Lower lobe of right lung (tissue), 2 donors: ENCODE results near the gene PSME4. TPM values are rescaled to one million over a fixed set of nuclear protein-coding genes. Genes with fewer than 3 reads are reported as not detected.

Experiments
- ATAC-seq, 2 donors: fragments of 200-7000 bp; cut with Tn5 transposase; one replicate each; pipeline ENCODE4 v1.9.1; 2020 to 2022; ENCODE audit warnings: mild to moderate bottlenecking in 2 of 2, moderate library complexity in 2 of 2
- DNase-seq: peaks from one replicate; pipeline ENCODE4 v3.0.0-alpha.2; 2020
- H3K27ac ChIP-seq: fragments of 200-600 bp; one replicate; pipeline ENCODE4 v1.8.0; 2022
- H3K27me3 ChIP-seq: fragments of 200-600 bp; one replicate; pipeline ENCODE4 v1.8.0; 2022; ENCODE audit warnings: low read depth
- H3K36me3 ChIP-seq: fragments of 200-600 bp; one replicate; pipeline ENCODE4 v1.8.0; 2022; ENCODE audit warnings: mild to moderate bottlenecking
- H3K4me1 ChIP-seq: fragments of 200-600 bp; one replicate; pipeline ENCODE4 v1.8.0; 2022
- H3K4me3 ChIP-seq: fragments of 200-600 bp; one replicate; pipeline ENCODE4 v1.8.0; 2022; ENCODE audit warnings: mild to moderate bottlenecking
- H3K9me3 ChIP-seq: fragments of 200-600 bp; one replicate; pipeline ENCODE4 v1.8.0; 2022
- CTCF ChIP-seq: fragments of 200-600 bp; IDR thresholded peaks from one replicate; pipeline ENCODE4 v1.8.0; 2022; ENCODE audit warnings: antibody characterized with exemption, mild to moderate bottlenecking
- intact Hi-C: fragments of 100-400 bp; cut with DNase I; formaldehyde crosslinking; loops from one replicate; pipeline ENCODE4 v1.11.0; 2022
- long read RNA-seq: library from polyadenylated mRNA; unstranded; transcript quantifications from one replicate; pipeline ENCODE4 v2.0.0, GENCODE V29; 2021
- total RNA-seq: library from RNA; stranded (reverse); fragmentation: NEBNext Ultra II Directional; extraction: Animal tissue kit (Norgen Biotek cat#: 25700); gene quantifications from one replicate; pipeline ENCODE4 v1.2.1, GENCODE V29; 2021
- donor health status: DM: no; HTN: yes; CAD: no; lungs with severe emphysema.

The PSME4 gene, protein sequence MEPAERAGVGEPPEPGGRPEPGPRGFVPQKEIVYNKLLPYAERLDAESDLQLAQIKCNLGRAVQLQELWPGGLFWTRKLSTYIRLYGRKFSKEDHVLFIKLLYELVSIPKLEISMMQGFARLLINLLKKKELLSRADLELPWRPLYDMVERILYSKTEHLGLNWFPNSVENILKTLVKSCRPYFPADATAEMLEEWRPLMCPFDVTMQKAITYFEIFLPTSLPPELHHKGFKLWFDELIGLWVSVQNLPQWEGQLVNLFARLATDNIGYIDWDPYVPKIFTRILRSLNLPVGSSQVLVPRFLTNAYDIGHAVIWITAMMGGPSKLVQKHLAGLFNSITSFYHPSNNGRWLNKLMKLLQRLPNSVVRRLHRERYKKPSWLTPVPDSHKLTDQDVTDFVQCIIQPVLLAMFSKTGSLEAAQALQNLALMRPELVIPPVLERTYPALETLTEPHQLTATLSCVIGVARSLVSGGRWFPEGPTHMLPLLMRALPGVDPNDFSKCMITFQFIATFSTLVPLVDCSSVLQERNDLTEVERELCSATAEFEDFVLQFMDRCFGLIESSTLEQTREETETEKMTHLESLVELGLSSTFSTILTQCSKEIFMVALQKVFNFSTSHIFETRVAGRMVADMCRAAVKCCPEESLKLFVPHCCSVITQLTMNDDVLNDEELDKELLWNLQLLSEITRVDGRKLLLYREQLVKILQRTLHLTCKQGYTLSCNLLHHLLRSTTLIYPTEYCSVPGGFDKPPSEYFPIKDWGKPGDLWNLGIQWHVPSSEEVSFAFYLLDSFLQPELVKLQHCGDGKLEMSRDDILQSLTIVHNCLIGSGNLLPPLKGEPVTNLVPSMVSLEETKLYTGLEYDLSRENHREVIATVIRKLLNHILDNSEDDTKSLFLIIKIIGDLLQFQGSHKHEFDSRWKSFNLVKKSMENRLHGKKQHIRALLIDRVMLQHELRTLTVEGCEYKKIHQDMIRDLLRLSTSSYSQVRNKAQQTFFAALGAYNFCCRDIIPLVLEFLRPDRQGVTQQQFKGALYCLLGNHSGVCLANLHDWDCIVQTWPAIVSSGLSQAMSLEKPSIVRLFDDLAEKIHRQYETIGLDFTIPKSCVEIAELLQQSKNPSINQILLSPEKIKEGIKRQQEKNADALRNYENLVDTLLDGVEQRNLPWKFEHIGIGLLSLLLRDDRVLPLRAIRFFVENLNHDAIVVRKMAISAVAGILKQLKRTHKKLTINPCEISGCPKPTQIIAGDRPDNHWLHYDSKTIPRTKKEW (N-terminal part only)
- 42.9 TPM for total RNA-seq
- long read RNA-seq, partial matches to known transcripts: 6 of 15 reads
- long read RNA-seq, other reads (novel, unspliced or antisense): 9 of 15 reads

- Histone ChIP-seq H3K4me3 (peak within 1 kb of the TSS; percentile 66), H3K27me3 (no peaks in the 10 kb centered on the region), H3K36me3 (peaks cover 21% of the 10 kb centered on the region), H3K9me3 (no peaks in the 10 kb centered on the region), H3K27ac (peak within 1 kb of the TSS; percentile 90), H3K4me1 (peaks cover 27% of the 10 kb centered on the region)
- TF ChIP-seq CTCF: no peak
- intact Hi-C loops: no loop called here
- peak; percentile 96 for DNase-seq
- peak; percentile 98 for ATAC-seq
Observed at GRCh38 chr2:53970724-53971602, at the start of gene PSME4. Gene PSME4 (minus strand): TSS chr2:53970993. CDS start chr2:53970784, 209 bp downstream.

DNA sequence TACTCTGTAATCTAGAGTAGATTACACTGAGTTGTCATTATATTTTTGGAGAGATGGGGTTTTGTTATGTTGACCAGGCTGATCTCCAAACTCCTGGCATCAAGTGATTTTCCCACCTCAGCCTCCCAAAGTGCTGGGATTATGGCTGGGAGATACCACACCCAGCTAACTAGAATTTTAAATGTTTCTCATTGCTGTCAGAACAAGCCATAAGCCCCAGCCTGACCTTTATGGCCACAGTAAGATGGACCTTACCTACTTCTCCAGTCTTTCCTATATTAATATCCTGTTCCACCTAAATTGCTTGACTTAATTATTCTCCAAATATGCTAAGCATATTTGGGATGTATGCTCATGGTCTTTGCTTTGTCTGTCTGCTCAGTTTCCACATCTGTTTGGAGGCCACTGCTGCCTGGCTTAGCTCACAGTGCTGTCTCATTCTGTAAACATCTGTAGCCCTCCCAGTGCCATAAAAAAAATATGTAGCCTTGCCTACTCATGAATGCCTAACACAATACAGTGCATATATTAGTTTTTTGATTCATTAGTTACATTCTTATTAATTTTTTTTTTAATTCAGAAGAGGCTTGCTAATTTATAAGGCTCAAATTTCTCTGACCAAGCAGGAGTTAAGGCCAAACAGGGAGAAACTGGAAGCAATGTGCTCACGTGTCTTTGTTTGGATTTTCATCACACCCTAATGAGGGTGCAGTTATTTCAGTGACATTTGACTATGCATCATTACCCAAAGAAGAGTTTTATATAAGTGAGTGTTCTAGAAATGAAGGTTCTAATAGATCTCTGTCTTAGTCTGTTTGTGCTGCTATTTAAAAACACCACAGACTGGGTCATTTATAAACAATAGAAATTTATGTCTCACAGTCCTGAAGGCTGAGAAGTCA is 45.3 kb upstream of the PSME4 start:
- intact Hi-C loops: no loop called here
- DNase-seq (no peak), ATAC-seq (no peak)
- H3K36me3 ChIP-seq: no peaks in the 10 kb centered on the region
- no peak for TF ChIP-seq CTCF
- H3K9me3 ChIP-seq: peaks cover 10% of the 10 kb centered on the region
- H3K27me3 ChIP-seq: no peaks in the 10 kb centered on the region
- no peak overlapping the region for H3K4me3 ChIP-seq
- H3K4me1 ChIP-seq: no peaks in the 10 kb centered on the region
- no peak overlapping the region for H3K27ac ChIP-seq

GRCh38 chr2:54013996-54014395 is 43.2 kb upstream of the PSME4 start:
- ATAC-seq (no peak), DNase-seq (no peak)
- Histone ChIP-seq H3K27me3 (no peaks in the 10 kb centered on the region), H3K4me1 (no peaks in the 10 kb centered on the region), H3K9me3 (no peaks in the 10 kb centered on the region), H3K4me3 (no peak overlapping the region), H3K27ac (no peak overlapping the region), H3K36me3 (no peaks in the 10 kb centered on the region)
- intact Hi-C loops: no loop called here
- no peak for TF ChIP-seq CTCF

DNA sequence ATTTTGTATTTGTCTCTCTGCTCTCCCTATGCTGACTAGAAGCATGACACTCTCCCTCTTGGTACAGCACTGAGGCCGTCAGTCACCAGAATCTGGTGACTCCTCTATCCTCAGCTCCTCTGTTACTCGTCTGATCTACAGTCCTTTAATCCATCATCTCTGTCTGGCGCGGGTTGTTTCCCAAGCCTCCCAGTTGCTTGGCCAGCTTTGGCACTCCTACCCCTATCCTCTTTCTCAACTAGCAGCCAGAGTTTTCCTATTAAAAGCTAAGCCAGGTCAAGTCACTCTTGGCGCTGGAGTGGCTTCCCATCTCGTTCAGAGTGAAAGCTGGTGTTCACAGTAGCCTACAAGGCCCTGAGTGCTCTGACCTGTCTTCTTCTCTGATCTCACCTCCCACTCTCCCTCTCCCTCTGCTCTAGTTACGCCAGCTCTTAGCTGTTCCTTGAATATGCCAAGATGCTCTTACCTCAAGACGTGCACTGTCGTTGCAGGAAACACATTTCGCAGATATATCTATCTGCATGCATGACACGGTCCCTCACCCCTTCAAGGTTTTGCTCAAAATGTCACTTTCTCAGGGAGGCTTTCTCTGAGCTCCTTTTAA is 41.8 kb upstream of the PSME4 start:
- Histone ChIP-seq H3K27ac (no peak overlapping the region), H3K9me3 (no peaks in the 10 kb centered on the region), H3K4me1 (no peaks in the 10 kb centered on the region), H3K36me3 (no peaks in the 10 kb centered on the region), H3K27me3 (no peaks in the 10 kb centered on the region), H3K4me3 (no peak overlapping the region)
- DNase-seq: no peak
- no peak for TF ChIP-seq CTCF
- intact Hi-C loops: no loop called here
- no peak for ATAC-seq
